H9 (cell line): ENCODE measurements around the gene ZNF837. TPM values are rescaled to one million over a fixed set of nuclear protein-coding genes. Genes with fewer than 3 reads are reported as not detected.
A peak's percentile ranks its signal among the peaks of the same experiment; 100 is the strongest.

Experiments
- DNase-seq: peaks from one replicate; pipeline ENCODE4 v3.0.0-alpha.2; 2017
- H2AFZ ChIP-seq: one replicate; pipeline ENCODE4 v1.6.1; 2013; ENCODE audit warnings: mild to moderate bottlenecking, low read length, control low read depth, moderate library complexity
- H2AK5ac ChIP-seq: 2 replicates; pipeline ENCODE4 v1.6.1; 2013; ENCODE audit warnings: low read length, control low read depth, mixed read lengths; ENCODE audit not compliant: insufficient read length
- H2BK120ac ChIP-seq: one replicate; pipeline ENCODE4 v1.6.1; 2013; ENCODE audit warnings: low read depth, mild to moderate bottlenecking, low read length, control low read depth, inconsistent platforms; ENCODE audit not compliant: poor library complexity, severe bottlenecking
- H2BK12ac ChIP-seq: 2 replicates; pipeline ENCODE4 v1.6.1; 2013; ENCODE audit warnings: low read length, control low read depth, mixed read lengths, low read depth; ENCODE audit not compliant: insufficient read length
- H2BK15ac ChIP-seq: 2 replicates; pipeline ENCODE4 v1.6.1; 2013; ENCODE audit warnings: low read depth, low read length, control low read depth
- H2BK20ac ChIP-seq: one replicate; pipeline ENCODE4 v1.6.1; 2013; ENCODE audit warnings: low read depth, mild to moderate bottlenecking, low read length, control low read depth, inconsistent platforms; ENCODE audit not compliant: poor library complexity, severe bottlenecking
- H2BK5ac ChIP-seq: 2 replicates; pipeline ENCODE4 v1.6.1; 2013; ENCODE audit warnings: low read length, control low read depth, mixed read lengths; ENCODE audit not compliant: insufficient read length
- H3K14ac ChIP-seq: 2 replicates; pipeline ENCODE4 v1.6.1; 2013; ENCODE audit warnings: low read length, control low read depth; ENCODE audit not compliant: insufficient read depth
- H3K18ac ChIP-seq: 2 replicates; pipeline ENCODE4 v1.6.1; 2013; ENCODE audit warnings: low read depth, mild to moderate bottlenecking, mixed read lengths, low read length, control low read depth; ENCODE audit not compliant: insufficient read length
- H3K23ac ChIP-seq: 2 replicates; pipeline ENCODE4 v1.6.1; 2013; ENCODE audit warnings: low read length, control low read depth, mixed read lengths, low read depth; ENCODE audit not compliant: insufficient read length
- H3K23me2 ChIP-seq: 2 replicates; pipeline ENCODE4 v1.6.1; 2013; ENCODE audit warnings: low read depth, mild to moderate bottlenecking, mixed read lengths, low read length, control low read depth; ENCODE audit not compliant: insufficient read length, poor library complexity, severe bottlenecking
- H3K27ac ChIP-seq: 2 replicates; pipeline ENCODE4 v1.5.1; 2013; ENCODE audit warnings: low read length, control low read depth, mixed read lengths, low read depth; ENCODE audit not compliant: insufficient read length
- H3K27me3 ChIP-seq: 2 replicates; pipeline ENCODE4 v1.6.1; 2013; ENCODE audit warnings: low read length, control low read depth, inconsistent platforms; ENCODE audit not compliant: insufficient read depth
- H3K4ac ChIP-seq: 2 replicates; pipeline ENCODE4 v1.6.1; 2013; ENCODE audit warnings: low read depth, mild to moderate bottlenecking, control low read depth, inconsistent platforms, low read length, moderate library complexity
- H3K4me1 ChIP-seq: 2 replicates; pipeline ENCODE4 v1.6.1; 2013; ENCODE audit warnings: low read length, control low read depth, inconsistent platforms; ENCODE audit not compliant: insufficient read depth
- H3K4me2 ChIP-seq: 2 replicates; pipeline ENCODE4 v1.6.1; 2013; ENCODE audit warnings: low read length, control low read depth, mixed read lengths; ENCODE audit not compliant: insufficient read length, insufficient read depth
- H3K56ac ChIP-seq: 2 replicates; pipeline ENCODE4 v1.6.1; 2013; ENCODE audit warnings: low read depth, mild to moderate bottlenecking, mixed read lengths, low read length, control low read depth; ENCODE audit not compliant: insufficient read length
- H3K79me1 ChIP-seq: 2 replicates; pipeline ENCODE4 v1.6.1; 2013; ENCODE audit warnings: low read depth, mild to moderate bottlenecking, moderate library complexity, low read length, control low read depth, inconsistent platforms; ENCODE audit not compliant: insufficient read depth, poor library complexity, severe bottlenecking
- H3K79me2 ChIP-seq: 2 replicates; pipeline ENCODE4 v1.6.1; 2013; ENCODE audit warnings: low read length, control low read depth, inconsistent platforms; ENCODE audit not compliant: insufficient read depth
- H3K9ac ChIP-seq: 2 replicates; pipeline ENCODE4 v1.6.1; 2013; ENCODE audit warnings: low read length, control low read depth, mixed read lengths; ENCODE audit not compliant: insufficient read length; ENCODE audit errors: extremely low read depth
- H3K9me3 ChIP-seq: one replicate; pipeline ENCODE4 v1.6.1; 2013; ENCODE audit warnings: low read depth, low read length, inconsistent platforms; ENCODE audit not compliant: control insufficient read depth
- H3T11ph ChIP-seq: one replicate; pipeline ENCODE4 v1.6.1; 2013; ENCODE audit warnings: mild to moderate bottlenecking, low read length, control low read depth, inconsistent platforms
- H4K20me1 ChIP-seq: one replicate; pipeline ENCODE4 v1.6.1; 2013; ENCODE audit not compliant: control insufficient read depth, insufficient read length, insufficient read depth
- H4K5ac ChIP-seq: 2 replicates; pipeline ENCODE4 v1.6.1; 2013; ENCODE audit warnings: low read depth, mild to moderate bottlenecking, mixed read lengths, low read length, control low read depth; ENCODE audit not compliant: insufficient read length
- H4K8ac ChIP-seq: replicated peaks from 2 replicates; pipeline ENCODE4 v1.6.1; 2013; ENCODE audit warnings: low read length, control low read depth, mixed read lengths, low read depth; ENCODE audit not compliant: insufficient read length
- H4K91ac ChIP-seq: 2 replicates; pipeline ENCODE4 v1.6.1; 2013; ENCODE audit warnings: low read depth, mild to moderate bottlenecking, moderate library complexity, mixed read lengths, low read length, control low read depth; ENCODE audit not compliant: insufficient read length
- H3K27ac Mint-ChIP-seq, 3 experiments: 2 replicates in 2 of 3; 3 replicates in 1 of 3; pipeline ENCODE4 v1.8.0; 2020 to 2021; ENCODE audit warnings: mixed read lengths in 3 of 3, mild to moderate bottlenecking in 1 of 3, moderate library complexity in 1 of 3
- H3K27me3 Mint-ChIP-seq: 2 replicates; pipeline ENCODE4 v1.8.0; 2021; ENCODE audit warnings: low read depth, mild to moderate bottlenecking, moderate library complexity, mixed read lengths
- H3K36me3 Mint-ChIP-seq, 3 experiments: 2 replicates in 2 of 3; 3 replicates in 1 of 3; pipeline ENCODE4 v1.8.0; 2020 to 2021; ENCODE audit warnings: low read depth in 3 of 3, mixed read lengths in 3 of 3; ENCODE audit not compliant: insufficient read depth in 1 of 3
- H3K4me1 Mint-ChIP-seq, 2 experiments: 2 replicates each; pipeline ENCODE4 v1.8.0; 2020; ENCODE audit warnings: mixed read lengths in 2 of 2
- H3K4me3 Mint-ChIP-seq, 2 experiments: 2 replicates in 1 of 2; 3 replicates in 1 of 2; pipeline ENCODE4 v1.8.0; 2020 to 2021; ENCODE audit warnings: mild to moderate bottlenecking in 2 of 2, mixed read lengths in 2 of 2, moderate library complexity in 1 of 2
- H3K9me3 Mint-ChIP-seq, 2 experiments: 2 replicates in 1 of 2; 3 replicates in 1 of 2; pipeline ENCODE4 v1.8.0; 2020; ENCODE audit warnings: mild to moderate bottlenecking in 2 of 2, mixed read lengths in 2 of 2, moderate library complexity in 1 of 2
- WGBS: extraction: QIAGEN DNeasy Blood & Tissue Kit; methylation state at CpG from one replicate; pipeline ENCODE4 v1.1.7; 2013; ENCODE audit warnings: missing lambda C conversion rate, low lambda C conversion rate, mixed read lengths; ENCODE audit not compliant: insufficient read length; ENCODE audit errors: extremely low coverage; 5-methylcytosine and 5-hydroxymethylcytosine counted together
- total RNA-seq: library from RNA; stranded (reverse); gene quantifications from 2 replicates; pipeline ENCODE4 v1.2.1, GENCODE V29; 2021
- TF ChIP-seq, protein P1 (sequence below): fragments of 200-600 bp; sonication (generic); conservative IDR thresholded peaks from 3 replicates; pipeline ENCODE4 v1.8.0; 2021; ENCODE audit warnings: antibody characterized with exemption, mild to moderate bottlenecking

Gene ZNF837
- total RNA-seq, 1 experiment from 2014 or later = 3.4 TPM

DNA sequence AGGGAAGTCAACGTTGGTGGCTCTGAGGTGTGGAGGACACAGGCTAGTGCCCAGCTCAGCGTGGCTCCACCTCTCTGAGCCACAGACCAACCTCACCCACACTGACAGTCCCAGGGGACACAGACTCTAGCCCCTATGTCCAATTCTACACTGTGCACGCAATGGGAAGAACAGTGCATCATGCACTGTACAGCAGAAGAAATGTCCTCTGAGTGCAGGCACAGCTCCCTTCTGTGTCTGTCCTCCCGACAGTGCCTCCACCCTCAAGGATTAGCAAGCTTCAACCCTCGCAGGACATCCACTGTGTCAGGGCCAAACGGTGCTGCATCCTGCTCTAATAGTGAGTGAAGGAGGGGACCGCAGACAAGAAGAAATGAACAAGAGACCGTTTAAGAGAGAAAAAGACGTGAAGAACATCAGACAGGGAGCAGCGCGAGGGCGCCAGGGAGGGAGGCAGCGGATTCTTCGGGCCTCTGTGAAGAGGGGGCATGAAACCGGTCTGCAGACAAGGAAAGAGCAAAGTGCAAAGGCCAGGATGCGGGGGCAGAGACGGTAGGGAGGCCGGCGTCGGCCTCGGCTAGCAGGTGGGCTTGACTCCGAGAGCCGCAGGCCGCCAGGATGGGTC lies 681 bp downstream of the ZNF837 start:
- H3K9me3 ChIP-seq = no peaks in the 10 kb centered on the region
- Mint-ChIP-seq H3K27ac (peak overlapping the region in 2 of 3 experiments; percentile 69 to 87; a peak in 5 of 7 replicates), H3K36me3 (no peaks in the 10 kb centered on the region), H3K27me3 (no peaks in the 10 kb centered on the region), H3K9me3 (no peaks in the 10 kb centered on the region), H3K4me3 (peak overlapping the region; percentile 82 to 86), H3K4me1 (peaks cover 8 to 11% of the 10 kb centered on the region in 2 experiments)
- H2BK120ac ChIP-seq = no peak overlapping the region
- peaks cover 3% of the 10 kb centered on the region; the same call in 1 of the 2 replicates for H3K4me1 ChIP-seq
- no peak overlapping the region for H2AK5ac ChIP-seq
- no peak overlapping the region for H3K56ac ChIP-seq
- no peak overlapping the region for H4K8ac ChIP-seq
- no peaks in the 10 kb centered on the region for H3K27me3 ChIP-seq
- no peak overlapping the region for H2BK20ac ChIP-seq
- H3K79me1 ChIP-seq = no peaks in the 10 kb centered on the region
- H4K5ac ChIP-seq = no peak overlapping the region
- no peaks in the 10 kb centered on the region for H4K20me1 ChIP-seq
- no peak overlapping the region for H3K23ac ChIP-seq
- no peak overlapping the region for H3K27ac ChIP-seq
- DNase-seq = no peak
- TF ChIP-seq, protein P1, sequence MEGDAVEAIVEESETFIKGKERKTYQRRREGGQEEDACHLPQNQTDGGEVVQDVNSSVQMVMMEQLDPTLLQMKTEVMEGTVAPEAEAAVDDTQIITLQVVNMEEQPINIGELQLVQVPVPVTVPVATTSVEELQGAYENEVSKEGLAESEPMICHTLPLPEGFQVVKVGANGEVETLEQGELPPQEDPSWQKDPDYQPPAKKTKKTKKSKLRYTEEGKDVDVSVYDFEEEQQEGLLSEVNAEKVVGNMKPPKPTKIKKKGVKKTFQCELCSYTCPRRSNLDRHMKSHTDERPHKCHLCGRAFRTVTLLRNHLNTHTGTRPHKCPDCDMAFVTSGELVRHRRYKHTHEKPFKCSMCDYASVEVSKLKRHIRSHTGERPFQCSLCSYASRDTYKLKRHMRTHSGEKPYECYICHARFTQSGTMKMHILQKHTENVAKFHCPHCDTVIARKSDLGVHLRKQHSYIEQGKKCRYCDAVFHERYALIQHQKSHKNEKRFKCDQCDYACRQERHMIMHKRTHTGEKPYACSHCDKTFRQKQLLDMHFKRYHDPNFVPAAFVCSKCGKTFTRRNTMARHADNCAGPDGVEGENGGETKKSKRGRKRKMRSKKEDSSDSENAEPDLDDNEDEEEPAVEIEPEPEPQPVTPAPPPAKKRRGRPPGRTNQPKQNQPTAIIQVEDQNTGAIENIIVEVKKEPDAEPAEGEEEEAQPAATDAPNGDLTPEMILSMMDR = no peak
- H3K79me2 ChIP-seq = no peaks in the 10 kb centered on the region
- peak overlapping the region; percentile 16; the same call in 1 of the 2 replicates for H3K14ac ChIP-seq
- H3K18ac ChIP-seq = no peak overlapping the region
- H3K9ac ChIP-seq = peak overlapping the region; percentile 53
- H2BK12ac ChIP-seq = no peak overlapping the region
- H3K23me2 ChIP-seq = peaks cover 10% of the 10 kb centered on the region
- no peak overlapping the region for H2BK15ac ChIP-seq
- H3K4ac ChIP-seq = no peak overlapping the region
- H2BK5ac ChIP-seq = no peak overlapping the region
- WGBS = no CpG with 5 or more reads among the region's 24 CpGs
- H2AFZ ChIP-seq = no peak overlapping the region
- no peak overlapping the region for H4K91ac ChIP-seq
- no peak overlapping the region for H3T11ph ChIP-seq
- H3K4me2 ChIP-seq = peak overlapping the region; percentile 98
